ENCODE results near the gene LETM1. TPM values are rescaled to one million over a fixed set of nuclear protein-coding genes. Genes with fewer than 3 reads are reported as not detected.

Gene LETM1
- total RNA-seq, 1 donor from 2014 or later: 60.3 TPM

DNA sequence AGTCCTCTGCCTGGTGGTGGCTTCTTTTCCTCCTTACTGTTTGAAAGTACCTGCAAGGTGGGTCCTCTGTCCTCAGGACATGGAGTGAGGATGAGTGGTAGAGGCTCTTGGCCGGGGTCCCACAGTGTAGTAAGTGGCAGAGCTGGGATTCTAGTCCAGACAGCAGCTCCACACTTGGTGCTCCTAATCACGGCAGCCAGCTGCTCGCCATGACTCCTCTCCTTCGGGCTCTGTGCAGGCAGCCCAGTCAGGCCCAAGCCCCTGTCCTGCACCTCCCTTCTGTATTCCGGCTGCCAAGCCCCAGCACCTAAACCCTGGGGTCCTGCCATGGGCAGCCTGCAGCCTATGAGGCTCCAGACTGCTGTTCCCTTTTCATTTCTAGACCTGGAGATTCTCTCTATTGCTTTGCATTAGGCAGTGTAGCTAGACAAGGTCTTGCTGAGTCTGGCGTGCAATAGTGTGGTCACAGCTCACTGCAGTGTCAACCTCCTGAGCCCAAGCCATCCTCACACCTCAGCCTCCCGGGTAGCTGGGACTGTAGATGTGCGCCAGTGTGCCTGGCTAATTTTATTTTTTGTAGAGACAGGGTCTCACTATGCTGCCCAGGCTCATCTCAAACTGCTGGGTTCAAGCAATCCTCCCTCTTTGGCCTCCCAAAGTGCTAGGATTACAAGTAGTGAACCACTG is 40.2 kb upstream of the LETM1 start:
- Mint-ChIP-seq H3K4me3 (ENCODE audit: unreplicated experiment) (no peak overlapping the region), H3K27ac (ENCODE audit: unreplicated experiment) (no peak overlapping the region), H3K9me3 (ENCODE audit: unreplicated experiment) (no peaks in the 10 kb centered on the region), H3K4me1 (ENCODE audit: low read depth, unreplicated experiment) (no peaks in the 10 kb centered on the region), H3K27me3 (ENCODE audit: low read depth, unreplicated experiment) (no peaks in the 10 kb centered on the region), H3K36me3 (ENCODE audit: low read depth, unreplicated experiment) (peaks cover 2% of the 10 kb centered on the region)
- no peak overlapping the region for H3K4me3 ChIP-seq (ENCODE audit: insufficient read depth, low read depth, low read length)
- FAIRE-seq: no peak
- H3K36me3 ChIP-seq (ENCODE audit: insufficient read depth, low read length): peaks cover under 1% of the 10 kb centered on the region
- H3K9me3 ChIP-seq (ENCODE audit: insufficient read depth, low read depth, low read length): no peaks in the 10 kb centered on the region
- H3K9ac ChIP-seq (ENCODE audit: low read length): no peak overlapping the region
- H3K79me2 ChIP-seq (ENCODE audit: insufficient read depth, low read length): peaks cover 98% of the 10 kb centered on the region
- DNase-seq (ENCODE audit: low read depth): no peak
- H3K27me3 ChIP-seq (ENCODE audit: insufficient read depth, low read length): no peaks in the 10 kb centered on the region
- TF ChIP-seq, protein P1, sequence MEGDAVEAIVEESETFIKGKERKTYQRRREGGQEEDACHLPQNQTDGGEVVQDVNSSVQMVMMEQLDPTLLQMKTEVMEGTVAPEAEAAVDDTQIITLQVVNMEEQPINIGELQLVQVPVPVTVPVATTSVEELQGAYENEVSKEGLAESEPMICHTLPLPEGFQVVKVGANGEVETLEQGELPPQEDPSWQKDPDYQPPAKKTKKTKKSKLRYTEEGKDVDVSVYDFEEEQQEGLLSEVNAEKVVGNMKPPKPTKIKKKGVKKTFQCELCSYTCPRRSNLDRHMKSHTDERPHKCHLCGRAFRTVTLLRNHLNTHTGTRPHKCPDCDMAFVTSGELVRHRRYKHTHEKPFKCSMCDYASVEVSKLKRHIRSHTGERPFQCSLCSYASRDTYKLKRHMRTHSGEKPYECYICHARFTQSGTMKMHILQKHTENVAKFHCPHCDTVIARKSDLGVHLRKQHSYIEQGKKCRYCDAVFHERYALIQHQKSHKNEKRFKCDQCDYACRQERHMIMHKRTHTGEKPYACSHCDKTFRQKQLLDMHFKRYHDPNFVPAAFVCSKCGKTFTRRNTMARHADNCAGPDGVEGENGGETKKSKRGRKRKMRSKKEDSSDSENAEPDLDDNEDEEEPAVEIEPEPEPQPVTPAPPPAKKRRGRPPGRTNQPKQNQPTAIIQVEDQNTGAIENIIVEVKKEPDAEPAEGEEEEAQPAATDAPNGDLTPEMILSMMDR (IDR thresholded peaks at IDR 0.05; ENCODE audit: insufficient read depth, low read depth, low read length): no peak
- no peak for TF ChIP-seq EZH2 (IDR thresholded peaks at IDR 0.05; ENCODE audit: insufficient read depth, low read length)
- no peaks in the 10 kb centered on the region for H3K4me1 ChIP-seq (ENCODE audit: insufficient read depth, low read length)
- H4K20me1 ChIP-seq (ENCODE audit: insufficient read depth, low read length): peaks cover 59% of the 10 kb centered on the region
- no peak overlapping the region for H2AFZ ChIP-seq (ENCODE audit: low read depth, low read length)
- H3K27ac ChIP-seq (ENCODE audit: low read depth, low read length): no peak overlapping the region
- H3K4me2 ChIP-seq (ENCODE audit: low read length): no peak overlapping the region

- Histone ChIP-seq H3K9ac (ENCODE audit: low read length) (no peak overlapping the region), H3K9me3 (ENCODE audit: insufficient read depth, low read depth, low read length) (no peaks in the 10 kb centered on the region), H3K4me2 (ENCODE audit: low read length) (no peak overlapping the region), H3K4me3 (ENCODE audit: insufficient read depth, low read depth, low read length) (no peak overlapping the region), H3K27ac (ENCODE audit: low read depth, low read length) (no peak overlapping the region), H3K36me3 (ENCODE audit: insufficient read depth, low read length) (no peaks in the 10 kb centered on the region), H3K4me1 (ENCODE audit: insufficient read depth, low read length) (no peaks in the 10 kb centered on the region), H2AFZ (ENCODE audit: low read depth, low read length) (no peak overlapping the region), H3K79me2 (ENCODE audit: insufficient read depth, low read length) (peaks cover 99% of the 10 kb centered on the region), H3K27me3 (ENCODE audit: insufficient read depth, low read length) (no peaks in the 10 kb centered on the region), H4K20me1 (ENCODE audit: insufficient read depth, low read length) (peaks cover 56% of the 10 kb centered on the region)
- no peak for FAIRE-seq
- no peaks in the 10 kb centered on the region for H3K36me3 Mint-ChIP-seq (ENCODE audit: low read depth, unreplicated experiment)
- H3K27ac Mint-ChIP-seq (ENCODE audit: unreplicated experiment): no peak overlapping the region
- H3K4me1 Mint-ChIP-seq (ENCODE audit: low read depth, unreplicated experiment): no peaks in the 10 kb centered on the region
- TF ChIP-seq, protein P1 (IDR thresholded peaks at IDR 0.05; ENCODE audit: insufficient read depth, low read depth, low read length): no peak
- no peak for TF ChIP-seq EZH2 (IDR thresholded peaks at IDR 0.05; ENCODE audit: insufficient read depth, low read length)
- DNase-seq (ENCODE audit: low read depth): no peak
- H3K9me3 Mint-ChIP-seq (ENCODE audit: unreplicated experiment): no peaks in the 10 kb centered on the region
- no peaks in the 10 kb centered on the region for H3K27me3 Mint-ChIP-seq (ENCODE audit: low read depth, unreplicated experiment)
- H3K4me3 Mint-ChIP-seq (ENCODE audit: unreplicated experiment): no peak overlapping the region
Observed at GRCh38 chr4:1890979-1891570, 35.1 kb upstream of the LETM1 start.

- Histone ChIP-seq H4K20me1 (ENCODE audit: insufficient read depth, low read length) (peaks cover 52% of the 10 kb centered on the region), H3K36me3 (ENCODE audit: insufficient read depth, low read length) (no peaks in the 10 kb centered on the region), H3K9me3 (ENCODE audit: insufficient read depth, low read depth, low read length) (no peaks in the 10 kb centered on the region), H3K9ac (ENCODE audit: low read length) (no peak overlapping the region), H3K4me1 (ENCODE audit: insufficient read depth, low read length) (no peaks in the 10 kb centered on the region), H3K27me3 (ENCODE audit: insufficient read depth, low read length) (no peaks in the 10 kb centered on the region), H3K4me2 (ENCODE audit: low read length) (no peak overlapping the region), H2AFZ (ENCODE audit: low read depth, low read length) (no peak overlapping the region), H3K4me3 (ENCODE audit: insufficient read depth, low read depth, low read length) (no peak overlapping the region), H3K79me2 (ENCODE audit: insufficient read depth, low read length) (peaks cover 99% of the 10 kb centered on the region), H3K27ac (ENCODE audit: low read depth, low read length) (no peak overlapping the region)
- Mint-ChIP-seq H3K4me3 (ENCODE audit: unreplicated experiment) (no peak overlapping the region), H3K36me3 (ENCODE audit: low read depth, unreplicated experiment) (no peaks in the 10 kb centered on the region), H3K4me1 (ENCODE audit: low read depth, unreplicated experiment) (no peaks in the 10 kb centered on the region), H3K9me3 (ENCODE audit: unreplicated experiment) (no peaks in the 10 kb centered on the region), H3K27me3 (ENCODE audit: low read depth, unreplicated experiment) (no peaks in the 10 kb centered on the region), H3K27ac (ENCODE audit: unreplicated experiment) (no peak overlapping the region)
- no peak for DNase-seq (ENCODE audit: low read depth)
- no peak for FAIRE-seq
- TF ChIP-seq, protein P1 (IDR thresholded peaks at IDR 0.05; ENCODE audit: insufficient read depth, low read depth, low read length): no peak
- no peak for TF ChIP-seq EZH2 (IDR thresholded peaks at IDR 0.05; ENCODE audit: insufficient read depth, low read length)
Observed at GRCh38 chr4:1887052-1887451, 31.1 kb upstream of the LETM1 start.

All from astrocyte (in vitro differentiated cells and primary cell).